Measurements from ENCODE around the gene PMEPA1.

- no peak for TF ChIP-seq CTCF (IDR thresholded peaks at IDR 0.05)
- TF ChIP-seq POLR2A (IDR thresholded peaks at IDR 0.05) = no peak
Observed at GRCh38 chr20:57633945-57634491, 75.8 kb downstream of the PMEPA1 start.
